Keratinocyte (primary cell): Measurements from ENCODE around the gene PRSS53. TPM values are rescaled to one million over a fixed set of nuclear protein-coding genes. Genes with fewer than 3 reads are reported as not detected.

Source experiments
- DNase-seq: peaks from one replicate; pipeline ENCODE4 v3.0.0-alpha.2; 2011; ENCODE audit warnings: low read depth, missing footprints, low spot score
- FAIRE-seq: peaks from 2 replicates; lab custom pipeline; 2011; peaks lifted over from hg19 to GRCh38; lab: Jason Lieb, UNC
- H2AFZ ChIP-seq: 2 replicates; pipeline ENCODE4 v1.6.0; 2012; ENCODE audit warnings: low read length, control low read depth, inconsistent platforms; ENCODE audit not compliant: control insufficient read depth
- H3K27ac ChIP-seq: 2 replicates; pipeline ENCODE4 v1.5.1; 2011; ENCODE audit warnings: low read length; ENCODE audit not compliant: control insufficient read depth, insufficient read depth
- H3K27me3 ChIP-seq: 3 replicates; pipeline ENCODE4 v1.6.0; 2011; ENCODE audit warnings: low read length; ENCODE audit not compliant: control insufficient read depth, insufficient read depth; ENCODE audit errors: extremely low read depth
- H3K36me3 ChIP-seq, 2 experiments: 2 replicates in 1 of 2; 3 replicates in 1 of 2; pipeline ENCODE4 v1.5.1; 2011; ENCODE audit warnings: low read length in 2 of 2, mild to moderate bottlenecking in 1 of 2; ENCODE audit not compliant: control insufficient read depth in 2 of 2, insufficient read depth in 2 of 2; ENCODE audit errors: extremely low read depth in 1 of 2
- H3K4me1 ChIP-seq: 3 replicates; pipeline ENCODE4 v1.5.1; 2011; ENCODE audit warnings: low read length; ENCODE audit not compliant: control insufficient read depth, insufficient read depth; ENCODE audit errors: extremely low read depth
- H3K4me2 ChIP-seq: 3 replicates; pipeline ENCODE4 v1.6.0; 2011; ENCODE audit warnings: low read depth, low read length; ENCODE audit not compliant: control insufficient read depth, insufficient read depth; ENCODE audit errors: extremely low read depth
- H3K4me3 ChIP-seq, 3 experiments: fragments of 200-600 bp in 1 of 3; sonication (generic) in 1 of 3; 2 replicates in 2 of 3; 3 replicates in 1 of 3; pipeline ENCODE4 v1.5.1; 2011 to 2016; ENCODE audit warnings: low read length in 3 of 3, mild to moderate bottlenecking in 3 of 3, control low read depth in 2 of 3, inconsistent platforms in 1 of 3, low read depth in 1 of 3, mixed read lengths in 1 of 3, mixed run types in 1 of 3, moderate library complexity in 1 of 3; ENCODE audit not compliant: control insufficient read depth in 2 of 3, insufficient read depth in 2 of 3; ENCODE audit errors: extremely low read depth in 1 of 3
- H3K79me2 ChIP-seq: 2 replicates; pipeline ENCODE4 v1.6.0; 2012; ENCODE audit warnings: low read length; ENCODE audit not compliant: control insufficient read depth, insufficient read depth
- H3K9ac ChIP-seq: 3 replicates; pipeline ENCODE4 v1.6.0; 2011; ENCODE audit warnings: low read length; ENCODE audit not compliant: control insufficient read depth, insufficient read depth; ENCODE audit errors: extremely low read depth
- H3K9me1 ChIP-seq: 3 replicates; pipeline ENCODE4 v1.6.0; 2011; ENCODE audit warnings: low read length; ENCODE audit not compliant: control insufficient read depth, insufficient read depth; ENCODE audit errors: extremely low read depth
- H3K9me3 ChIP-seq: 2 replicates; pipeline ENCODE4 v1.5.1; 2012; ENCODE audit warnings: low read depth, low read length; ENCODE audit not compliant: control insufficient read depth
- H4K20me1 ChIP-seq: 3 replicates; pipeline ENCODE4 v1.6.0; 2011; ENCODE audit warnings: low read length; ENCODE audit not compliant: control insufficient read depth, insufficient read depth; ENCODE audit errors: extremely low read depth
- EZH2 ChIP-seq: IDR thresholded peaks from one replicate; pipeline ENCODE4 v1.6.1; 2012; ENCODE audit warnings: inconsistent platforms, mild to moderate bottlenecking, low read length, moderate library complexity
- dilution Hi-C: fragments of 300-500 bp; cut with MboI; formaldehyde crosslinking; loops from one replicate; pipeline ENCODE4 v1.7.0; 2020; ENCODE audit warnings: low sequenced_read_pairs; ENCODE audit not compliant: extremely low pct_ligation_motif_present
- polyA plus RNA-seq, 5 experiments: library from polyadenylated mRNA; depleted of rRNA in 3 of 5; stranded (reverse) in 3 of 5; stranded (forward) in 1 of 5; unstranded in 1 of 5; fragments of >200 nt; gene quantifications; 1 replicate in 1 of 5; 2 replicates in 3 of 5; 3 replicates in 1 of 5; pipeline versions ENCODE4 v1.2.1 to v1.2.3, GENCODE V29; 2011 to 2012; ENCODE audit warnings: missing spikeins in 2 of 5, low read depth in 1 of 5, low replicate concordance in 1 of 5
- TF ChIP-seq, protein P1 (sequence below), 3 experiments: IDR thresholded peaks in 1 of 3; conservative IDR thresholded peaks in 1 of 3; optimal IDR thresholded peaks in 1 of 3; 2 replicates in 2 of 3; 3 replicates in 1 of 3; pipeline versions ENCODE3 to v1.5.1; 2011; ENCODE audit warnings: low read length in 3 of 3, mild to moderate bottlenecking in 3 of 3, moderate library complexity in 2 of 3, control low read depth in 1 of 3, inconsistent platforms in 1 of 3; ENCODE audit not compliant: insufficient read depth in 2 of 3; ENCODE audit errors: extremely low read depth in 1 of 3

The PRSS53 gene
- polyA plus RNA-seq, 1 donor (not counting 4 experiments of a cell fraction or from before 2014, with no cell fraction given), result 0.50 TPM

DNA sequence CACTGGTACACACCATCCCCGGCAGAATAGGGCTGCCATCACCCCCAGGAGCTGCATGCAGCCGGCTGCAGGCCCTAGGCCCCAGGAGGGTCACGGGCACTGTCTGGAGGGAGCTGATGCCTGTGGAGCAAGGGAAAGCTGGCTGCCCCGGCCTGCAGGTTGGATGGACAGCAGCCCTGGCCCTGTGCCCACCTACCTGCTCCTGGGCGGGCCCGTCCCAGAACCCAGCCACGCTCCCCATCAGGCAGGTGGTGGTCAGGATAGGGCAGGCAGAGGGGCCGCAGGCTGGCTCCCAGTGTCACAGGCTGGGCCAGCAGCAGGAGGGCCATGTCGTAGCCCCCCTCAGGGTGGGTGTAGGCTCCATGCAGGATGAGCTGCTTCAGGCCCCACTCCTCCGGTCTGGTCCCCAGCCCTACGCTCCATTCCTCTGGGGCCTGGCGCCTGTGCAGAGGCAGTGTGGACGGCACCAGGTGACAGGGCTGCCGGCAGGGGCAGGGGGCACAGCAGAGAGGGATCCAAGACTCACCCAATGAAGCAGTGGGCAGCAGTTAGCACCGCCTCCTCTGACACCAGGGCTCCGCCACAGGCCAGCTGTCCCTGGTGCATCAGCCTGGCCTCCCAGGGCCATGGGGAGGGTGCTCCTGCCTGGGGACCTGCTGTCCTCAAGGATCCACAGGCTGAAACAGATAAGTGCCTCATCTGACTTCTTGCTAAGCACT, 4.0 kb downstream of the PRSS53 start:
- no peak overlapping the region for H3K4me3 ChIP-seq
- no peak overlapping the region for H2AFZ ChIP-seq
- no peaks in the 10 kb centered on the region for H3K9me3 ChIP-seq
- FAIRE-seq, result no peak
- peaks cover 9% of the 10 kb centered on the region for H3K4me1 ChIP-seq
- H3K9me1 ChIP-seq, result no peaks in the 10 kb centered on the region
- dilution Hi-C loops, result no loop called here
- H3K79me2 ChIP-seq, result peaks cover 19% of the 10 kb centered on the region
- no peaks in the 10 kb centered on the region for H3K27me3 ChIP-seq
- H3K36me3 ChIP-seq, result peaks cover 11 to 15% of the 10 kb centered on the region in 2 experiments
- DNase-seq, result no peak
- no peak overlapping the region for H3K9ac ChIP-seq
- H4K20me1 ChIP-seq, result no peaks in the 10 kb centered on the region
- peak overlapping the region; percentile 39 for H3K27ac ChIP-seq
- TF ChIP-seq EZH2, result no peak
- TF ChIP-seq, protein P1, sequence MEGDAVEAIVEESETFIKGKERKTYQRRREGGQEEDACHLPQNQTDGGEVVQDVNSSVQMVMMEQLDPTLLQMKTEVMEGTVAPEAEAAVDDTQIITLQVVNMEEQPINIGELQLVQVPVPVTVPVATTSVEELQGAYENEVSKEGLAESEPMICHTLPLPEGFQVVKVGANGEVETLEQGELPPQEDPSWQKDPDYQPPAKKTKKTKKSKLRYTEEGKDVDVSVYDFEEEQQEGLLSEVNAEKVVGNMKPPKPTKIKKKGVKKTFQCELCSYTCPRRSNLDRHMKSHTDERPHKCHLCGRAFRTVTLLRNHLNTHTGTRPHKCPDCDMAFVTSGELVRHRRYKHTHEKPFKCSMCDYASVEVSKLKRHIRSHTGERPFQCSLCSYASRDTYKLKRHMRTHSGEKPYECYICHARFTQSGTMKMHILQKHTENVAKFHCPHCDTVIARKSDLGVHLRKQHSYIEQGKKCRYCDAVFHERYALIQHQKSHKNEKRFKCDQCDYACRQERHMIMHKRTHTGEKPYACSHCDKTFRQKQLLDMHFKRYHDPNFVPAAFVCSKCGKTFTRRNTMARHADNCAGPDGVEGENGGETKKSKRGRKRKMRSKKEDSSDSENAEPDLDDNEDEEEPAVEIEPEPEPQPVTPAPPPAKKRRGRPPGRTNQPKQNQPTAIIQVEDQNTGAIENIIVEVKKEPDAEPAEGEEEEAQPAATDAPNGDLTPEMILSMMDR (optimal IDR thresholded peaks at IDR 0.05 in 1 of 3, IDR thresholded peaks at IDR 0.05 in 1 of 3, conservative IDR thresholded peaks at IDR 0.05 in 1 of 3; ENCODE audit: extremely low read depth in 1 of 3, insufficient read depth in 2 of 3, low read length in 3 of 3), result no peak
- no peak overlapping the region for H3K4me2 ChIP-seq

DNA sequence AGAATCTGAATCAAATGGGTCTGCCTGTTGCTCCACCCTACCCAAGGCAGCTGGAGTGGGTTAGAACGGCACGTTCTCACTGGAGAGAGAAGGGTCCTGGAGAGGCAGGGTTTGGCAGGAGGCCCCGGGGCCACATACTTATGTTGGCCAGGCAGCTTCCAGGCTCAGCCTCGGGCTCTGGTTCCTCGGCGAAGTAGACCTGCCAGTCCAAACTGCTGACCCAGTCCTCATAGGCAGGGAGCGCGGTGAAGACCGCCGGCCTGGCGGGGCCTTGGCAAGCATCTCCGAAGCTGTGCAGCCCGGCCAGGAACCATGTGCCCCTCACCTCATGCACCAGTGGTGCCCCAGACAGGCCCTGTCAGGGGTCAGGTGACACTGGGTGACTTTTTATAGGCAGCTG, 4.8 kb downstream of the PRSS53 start:
- no peak for DNase-seq
- H3K4me1 ChIP-seq, result peaks cover 9% of the 10 kb centered on the region
- H3K79me2 ChIP-seq, result peaks cover 24% of the 10 kb centered on the region
- no peaks in the 10 kb centered on the region for H4K20me1 ChIP-seq
- no peak overlapping the region for H3K4me2 ChIP-seq
- dilution Hi-C loops, result no loop called here
- no peaks in the 10 kb centered on the region for H3K9me1 ChIP-seq
- H3K9ac ChIP-seq, result no peak overlapping the region
- no peaks in the 10 kb centered on the region for H3K27me3 ChIP-seq
- no peak overlapping the region for H3K27ac ChIP-seq
- no peak for TF ChIP-seq EZH2
- TF ChIP-seq, protein P1 (optimal IDR thresholded peaks at IDR 0.05 in 1 of 3, IDR thresholded peaks at IDR 0.05 in 1 of 3, conservative IDR thresholded peaks at IDR 0.05 in 1 of 3; ENCODE audit: extremely low read depth in 1 of 3, insufficient read depth in 2 of 3, low read length in 3 of 3), result no peak
- no peaks in the 10 kb centered on the region for H3K9me3 ChIP-seq
- peaks cover 11 to 21% of the 10 kb centered on the region in 2 experiments for H3K36me3 ChIP-seq
- H3K4me3 ChIP-seq, result no peak overlapping the region
- no peak for FAIRE-seq
- H2AFZ ChIP-seq, result no peak overlapping the region
